ENCODE measurements around the gene ETS1.

Gene ETS1

DNA sequence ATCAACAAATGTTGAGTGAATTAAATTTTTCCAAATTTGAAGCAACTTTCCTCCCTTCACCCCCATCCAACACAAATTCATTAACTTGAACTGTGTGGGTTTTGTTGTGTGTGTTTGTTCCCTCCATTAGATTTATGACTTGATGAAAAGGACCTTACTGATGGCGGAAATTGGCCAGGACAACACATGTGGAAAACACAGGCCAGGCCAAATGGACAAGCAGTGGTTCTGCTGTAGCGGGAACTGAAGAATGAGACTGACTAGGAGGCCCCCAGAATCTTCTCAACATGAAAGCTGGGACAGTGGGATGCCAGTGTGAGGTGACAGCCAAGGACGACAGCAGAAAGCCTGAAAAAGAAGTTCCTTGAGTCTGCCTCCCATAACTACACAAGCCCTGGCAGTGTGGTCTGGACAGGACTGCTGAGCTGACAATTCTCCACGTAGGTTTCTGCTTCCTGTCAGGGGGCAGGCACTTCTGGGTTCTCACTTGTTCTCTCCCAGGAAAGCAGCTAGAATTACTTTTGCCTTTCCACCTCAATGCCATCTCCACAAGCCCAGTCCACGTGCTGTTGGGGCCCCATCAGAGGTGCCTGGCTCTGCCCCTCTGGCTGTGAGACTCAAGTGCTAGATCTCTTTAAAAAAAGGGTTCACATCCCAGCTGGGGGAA lies 94.3 kb downstream of the ETS1 start:
- DNase-seq (ENCODE audit: low read depth in 1 of 2, low spot score in 1 of 2), result no peak
- in situ Hi-C loops (cut with HindIII; ENCODE audit: low pct_unique_long_range_greater_than_20kb, low sequenced_read_pairs), result no loop called here
- TF ChIP-seq JUND (IDR thresholded peaks at IDR 0.05; ENCODE audit: low read depth), result no peak

- no peak for TF ChIP-seq JUND (IDR thresholded peaks at IDR 0.05; ENCODE audit: low read depth)
- no peak for DNase-seq (ENCODE audit: low read depth in 1 of 2, low spot score in 1 of 2)
- in situ Hi-C loops (cut with HindIII; ENCODE audit: low pct_unique_long_range_greater_than_20kb, low sequenced_read_pairs), result no loop called here
Observed at GRCh38 chr11:128492461-128492860, 94.9 kb downstream of the ETS1 start.

GRCh38 chr11:128491195-128491936 lies 96.0 kb downstream of the ETS1 start:
- DNase-seq (ENCODE audit: low read depth in 1 of 2, low spot score in 1 of 2), result no peak
- in situ Hi-C loops (cut with HindIII; ENCODE audit: low pct_unique_long_range_greater_than_20kb, low sequenced_read_pairs), result no loop called here
- no peak for TF ChIP-seq JUND (IDR thresholded peaks at IDR 0.05; ENCODE audit: low read depth)

DNA sequence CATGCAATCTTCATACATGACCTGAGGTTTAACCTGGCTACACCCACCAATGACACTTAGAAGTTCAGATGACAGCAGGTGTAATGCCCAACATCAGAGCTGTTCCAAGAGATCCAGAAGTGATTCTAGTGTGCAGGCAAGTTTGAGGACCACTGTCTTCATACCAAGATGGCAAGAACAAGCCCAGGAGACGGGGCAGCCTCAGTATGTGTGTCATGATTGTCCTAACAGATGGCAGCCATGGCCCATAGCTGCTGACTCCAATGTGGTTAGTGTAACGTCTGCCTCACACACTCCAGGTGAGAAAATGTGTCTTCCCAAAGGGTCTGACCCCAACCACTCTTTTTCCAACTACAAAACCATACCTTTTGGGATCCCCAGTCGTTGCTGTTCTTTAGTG lies 97.3 kb downstream of the ETS1 start:
- in situ Hi-C loops (cut with HindIII; ENCODE audit: low pct_unique_long_range_greater_than_20kb, low sequenced_read_pairs), result no loop called here
- no peak for DNase-seq (ENCODE audit: low read depth in 1 of 2, low spot score in 1 of 2)
- TF ChIP-seq JUND (IDR thresholded peaks at IDR 0.05; ENCODE audit: low read depth), result no peak

DNA sequence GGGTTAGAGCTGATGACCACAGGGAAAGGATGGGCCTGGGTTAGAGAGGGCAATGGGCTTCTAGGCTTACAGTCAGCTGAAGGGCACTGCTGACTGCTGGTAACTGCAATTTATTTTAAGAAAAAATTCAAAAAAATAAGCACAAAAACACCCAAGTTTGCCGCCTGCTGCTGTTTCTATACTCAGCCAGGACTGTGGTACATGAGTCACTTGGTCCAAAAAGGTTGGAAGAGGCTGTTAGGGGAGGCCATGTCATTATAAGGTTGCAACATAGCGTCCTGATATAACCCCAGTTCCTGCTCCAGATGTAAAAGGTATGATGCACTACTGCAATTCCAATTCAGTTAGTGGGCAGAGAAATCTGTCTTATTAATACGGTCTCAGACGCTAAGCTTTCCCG lies 98.9 kb downstream of the ETS1 start:
- DNase-seq (ENCODE audit: low read depth in 1 of 2, low spot score in 1 of 2), result no peak
- in situ Hi-C loops (cut with HindIII; ENCODE audit: low pct_unique_long_range_greater_than_20kb, low sequenced_read_pairs), result no loop called here
- no peak for TF ChIP-seq JUND (IDR thresholded peaks at IDR 0.05; ENCODE audit: low read depth)

DNA sequence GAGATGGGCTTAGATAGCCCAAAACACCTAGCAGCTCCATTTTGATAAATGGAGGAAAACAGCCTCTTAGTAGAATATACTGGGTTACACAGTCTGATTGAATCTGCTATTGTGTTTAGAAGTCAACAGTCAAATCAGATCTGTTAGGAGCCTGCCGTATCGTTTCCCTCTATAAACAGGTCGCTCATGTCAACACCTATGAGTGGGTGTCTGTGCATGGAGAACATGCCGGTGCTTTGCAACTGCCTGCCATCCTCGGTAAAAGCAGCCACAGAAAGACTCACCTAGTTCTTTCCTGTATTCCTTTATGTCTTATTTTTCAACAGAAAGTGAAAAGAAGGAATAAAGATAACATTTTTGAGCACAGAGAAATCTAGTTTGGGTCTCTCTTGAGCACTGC lies 99.4 kb downstream of the ETS1 start:
- in situ Hi-C loops (cut with HindIII; ENCODE audit: low pct_unique_long_range_greater_than_20kb, low sequenced_read_pairs), result no loop called here
- no peak for TF ChIP-seq JUND (IDR thresholded peaks at IDR 0.05; ENCODE audit: low read depth)
- DNase-seq (ENCODE audit: low read depth in 1 of 2, low spot score in 1 of 2), result no peak

DNA sequence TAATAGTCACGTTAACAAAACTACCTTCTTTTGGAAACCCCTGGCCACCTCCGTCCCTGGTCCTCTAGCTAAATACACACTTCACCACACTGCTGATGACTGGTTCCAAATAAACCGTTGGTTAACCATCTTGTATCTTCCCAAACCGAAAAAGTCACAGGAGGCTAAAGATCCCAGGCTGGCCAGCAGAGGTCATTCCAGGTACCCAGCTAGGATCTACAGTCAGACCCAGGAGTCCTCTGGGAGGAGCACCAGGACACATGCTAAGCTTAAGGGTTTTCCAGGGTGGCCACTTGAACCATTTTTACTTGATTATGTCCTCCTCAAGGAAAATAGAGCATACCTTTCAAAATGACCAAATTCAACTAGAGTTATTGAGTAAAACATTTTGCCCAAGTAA lies 103.2 kb downstream of the ETS1 start:
- no peak for DNase-seq (ENCODE audit: low read depth in 1 of 2, low spot score in 1 of 2)
- in situ Hi-C loops (cut with HindIII; ENCODE audit: low pct_unique_long_range_greater_than_20kb, low sequenced_read_pairs), result no loop called here
- TF ChIP-seq JUND (IDR thresholded peaks at IDR 0.05; ENCODE audit: low read depth), result no peak

DNA sequence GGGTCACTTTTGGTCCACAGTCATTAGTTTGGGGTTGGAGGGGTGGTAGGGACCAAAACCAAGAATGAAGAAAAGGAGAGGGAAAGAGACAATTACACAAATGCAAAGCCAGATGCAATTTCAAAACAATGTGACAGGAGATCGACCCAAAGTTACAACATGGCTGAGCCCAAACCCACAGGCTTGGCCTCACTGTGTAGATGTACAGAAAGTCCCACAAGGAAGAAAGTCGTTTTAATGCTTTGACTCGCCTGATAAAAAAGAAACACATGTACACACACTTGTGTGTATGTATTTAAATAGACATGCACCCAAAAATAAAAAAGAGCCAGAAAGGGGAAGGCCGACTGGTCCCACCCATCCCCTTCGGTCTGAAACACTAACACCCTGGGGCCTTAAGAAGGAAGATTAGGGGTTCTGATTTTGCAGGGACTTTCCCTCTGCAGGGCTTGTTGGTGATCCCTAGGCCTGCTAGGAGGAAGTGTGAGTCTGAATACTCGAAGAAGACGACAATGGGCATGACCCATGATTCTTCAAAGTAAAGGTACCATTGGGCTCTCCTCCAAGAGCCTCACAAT lies 104.1 kb downstream of the ETS1 start:
- in situ Hi-C loops (cut with HindIII; ENCODE audit: low pct_unique_long_range_greater_than_20kb, low sequenced_read_pairs), result no loop called here
- TF ChIP-seq JUND (IDR thresholded peaks at IDR 0.05; ENCODE audit: low read depth), result no peak
- no peak for DNase-seq (ENCODE audit: low read depth in 1 of 2, low spot score in 1 of 2)

GRCh38 chr11:128482512-128483191 lies 104.7 kb downstream of the ETS1 start:
- DNase-seq (ENCODE audit: low read depth in 1 of 2, low spot score in 1 of 2), result no peak
- in situ Hi-C loops (cut with HindIII; ENCODE audit: low pct_unique_long_range_greater_than_20kb, low sequenced_read_pairs), result no loop called here
- no peak for TF ChIP-seq JUND (IDR thresholded peaks at IDR 0.05; ENCODE audit: low read depth)

- TF ChIP-seq JUND (IDR thresholded peaks at IDR 0.05; ENCODE audit: low read depth), result no peak
- DNase-seq (ENCODE audit: low read depth in 1 of 2, low spot score in 1 of 2), result no peak
- in situ Hi-C loops (cut with HindIII; ENCODE audit: low pct_unique_long_range_greater_than_20kb, low sequenced_read_pairs), result no loop called here
Observed at GRCh38 chr11:128482092-128482491, 105.3 kb downstream of the ETS1 start.

GRCh38 chr11:128481135-128481534 lies 106.2 kb downstream of the ETS1 start:
- in situ Hi-C loops (cut with HindIII; ENCODE audit: low pct_unique_long_range_greater_than_20kb, low sequenced_read_pairs), result no loop called here
- no peak for TF ChIP-seq JUND (IDR thresholded peaks at IDR 0.05; ENCODE audit: low read depth)
- no peak for DNase-seq (ENCODE audit: low read depth in 1 of 2, low spot score in 1 of 2)

GRCh38 chr11:128480665-128481064 lies 106.7 kb downstream of the ETS1 start:
- in situ Hi-C loops (cut with HindIII; ENCODE audit: low pct_unique_long_range_greater_than_20kb, low sequenced_read_pairs), result no loop called here
- DNase-seq (ENCODE audit: low read depth in 1 of 2, low spot score in 1 of 2), result no peak
- no peak for TF ChIP-seq JUND (IDR thresholded peaks at IDR 0.05; ENCODE audit: low read depth)

GRCh38 chr11:128480066-128480465 lies 107.3 kb downstream of the ETS1 start:
- no peak for DNase-seq (ENCODE audit: low read depth in 1 of 2, low spot score in 1 of 2)
- no peak for TF ChIP-seq JUND (IDR thresholded peaks at IDR 0.05; ENCODE audit: low read depth)
- in situ Hi-C loops (cut with HindIII; ENCODE audit: low pct_unique_long_range_greater_than_20kb, low sequenced_read_pairs), result no loop called here
